Endodermal cell (in vitro differentiated cells): Measurements from ENCODE around the gene QPRT. TPM values are rescaled to one million over a fixed set of nuclear protein-coding genes. Genes with fewer than 3 reads are reported as not detected.
"Not testable (repeated sequence)": the region's sequence is repeated elsewhere in the genome, so short reads cannot be mapped to it uniquely, and the experiment has no call there.

Experiments used
- DNase-seq: peaks from one replicate; pipeline ENCODE4 v3.0.0-alpha.2; 2017
- H3K27ac ChIP-seq: 2 replicates; pipeline ENCODE4 v1.5.1; 2013; ENCODE audit warnings: mild to moderate bottlenecking, low read depth, low read length, moderate library complexity
- H3K27me3 ChIP-seq: 2 replicates; pipeline ENCODE4 v1.6.1; 2013; ENCODE audit warnings: mild to moderate bottlenecking, low read length, moderate library complexity; ENCODE audit not compliant: insufficient read depth, control insufficient read depth, poor library complexity, severe bottlenecking
- H3K36me3 ChIP-seq: 2 replicates; pipeline ENCODE4 v1.7.0; 2013; ENCODE audit warnings: mild to moderate bottlenecking, low read length, moderate library complexity; ENCODE audit not compliant: control insufficient read depth, insufficient read depth
- H3K4me1 ChIP-seq: one replicate; pipeline ENCODE4 v1.7.0; 2013; ENCODE audit warnings: low read length; ENCODE audit not compliant: control insufficient read depth, insufficient read depth
- H3K4me3 ChIP-seq: 2 replicates; pipeline ENCODE4 v1.5.1; 2013; ENCODE audit warnings: mild to moderate bottlenecking, low read length, moderate library complexity
- H3K9ac ChIP-seq: 2 replicates; pipeline ENCODE4 v1.6.1; 2013; ENCODE audit warnings: mild to moderate bottlenecking, low read length, moderate library complexity; ENCODE audit not compliant: poor library complexity, severe bottlenecking; ENCODE audit errors: extremely low read depth
- H3K9me3 ChIP-seq: 2 replicates; pipeline ENCODE4 v1.6.1; 2013; ENCODE audit warnings: mild to moderate bottlenecking, low read length, moderate library complexity; ENCODE audit not compliant: control insufficient read depth
- H3K27ac Mint-ChIP-seq: 2 replicates; pipeline ENCODE4 v1.8.0; 2020; ENCODE audit warnings: mixed read lengths
- H3K27me3 Mint-ChIP-seq: 2 replicates; pipeline ENCODE4 v1.8.0; 2021; ENCODE audit warnings: mild to moderate bottlenecking, mixed read lengths; ENCODE audit not compliant: insufficient read depth
- H3K36me3 Mint-ChIP-seq: 2 replicates; pipeline ENCODE4 v1.8.0; 2020; ENCODE audit warnings: low read depth, mixed read lengths
- H3K4me1 Mint-ChIP-seq: 2 replicates; pipeline ENCODE4 v1.8.0; 2020; ENCODE audit warnings: mixed read lengths
- H3K4me3 Mint-ChIP-seq: 2 replicates; pipeline ENCODE4 v1.8.0; 2020; ENCODE audit warnings: mild to moderate bottlenecking, moderate library complexity, mixed read lengths
- H3K9me3 Mint-ChIP-seq: 2 replicates; pipeline ENCODE4 v1.8.0; 2020; ENCODE audit warnings: mild to moderate bottlenecking, mixed read lengths
- CTCF ChIP-seq: fragments of 200-600 bp; sonication (generic); conservative IDR thresholded peaks from 2 replicates; pipeline ENCODE4 v1.5.0; 2021; ENCODE audit warnings: antibody characterized with exemption, mild to moderate bottlenecking
- WGBS, 2 experiments: methylation state at CpG; one replicate each; pipeline versions ENCODE4 v1.1.5 to v1.1.7; 2013; ENCODE audit warnings: missing lambda C conversion rate in 2 of 2, mixed read lengths in 1 of 2; ENCODE audit not compliant: insufficient coverage in 1 of 2, insufficient read length in 1 of 2; 5-methylcytosine and 5-hydroxymethylcytosine counted together
- total RNA-seq, 2 donors: library from RNA; stranded (reverse); fragmentation: NEBNext Ultra II Directional in 1 of 2; extraction: Animal tissue kit (Norgen Biotek cat#: 25700) in 1 of 2; gene quantifications; 2 replicates in 1 of 2; 3 replicates in 1 of 2; pipeline ENCODE4 v1.2.1, GENCODE V29; 2021

The QPRT gene
- total RNA-seq, 2 donors from 2014 or later = 92.3 to 109 TPM

- no peaks in the 10 kb centered on the region for H3K9me3 Mint-ChIP-seq
- no peak overlapping the region for H3K4me3 ChIP-seq
- H3K36me3 Mint-ChIP-seq = peaks cover 26% of the 10 kb centered on the region
- H3K9ac ChIP-seq = no peak overlapping the region
- H3K27me3 ChIP-seq = no peaks in the 10 kb centered on the region
- no peak overlapping the region for H3K4me3 Mint-ChIP-seq
- H3K27ac ChIP-seq = no peak overlapping the region
- no peaks in the 10 kb centered on the region for H3K27me3 Mint-ChIP-seq
- peaks cover 5% of the 10 kb centered on the region for H3K36me3 ChIP-seq
- no peaks in the 10 kb centered on the region for H3K9me3 ChIP-seq
- H3K4me1 Mint-ChIP-seq = peaks cover 20% of the 10 kb centered on the region
- 92 to 94% methylated on average over 5 of the region's 5 CpGs for WGBS, 2 experiments
- TF ChIP-seq CTCF = no peak
- DNase-seq = no peak
- H3K4me1 ChIP-seq = no peaks in the 10 kb centered on the region
- no peak overlapping the region for H3K27ac Mint-ChIP-seq
Measured at GRCh38 chr16:29737713-29738112, 58.7 kb downstream of the QPRT start.

GRCh38 chr16:29738514-29738913 lies 59.5 kb downstream of the QPRT start:
- no peak overlapping the region for H3K27ac ChIP-seq
- H3K4me3 ChIP-seq = no peak overlapping the region
- peaks cover 5% of the 10 kb centered on the region for H3K36me3 ChIP-seq
- no peak overlapping the region for H3K27ac Mint-ChIP-seq
- H3K9me3 ChIP-seq = no peaks in the 10 kb centered on the region
- H3K4me3 Mint-ChIP-seq = no peak overlapping the region
- no peak for TF ChIP-seq CTCF
- no peaks in the 10 kb centered on the region for H3K4me1 ChIP-seq
- DNase-seq = no peak
- H3K4me1 Mint-ChIP-seq = peaks cover 20% of the 10 kb centered on the region
- no peaks in the 10 kb centered on the region for H3K27me3 Mint-ChIP-seq
- H3K9me3 Mint-ChIP-seq = no peaks in the 10 kb centered on the region
- no peak overlapping the region for H3K9ac ChIP-seq
- no peaks in the 10 kb centered on the region for H3K27me3 ChIP-seq
- H3K36me3 Mint-ChIP-seq = peaks cover 21% of the 10 kb centered on the region
- 100% methylated on average over 1 to 2 of the region's 2 CpGs for WGBS, 2 experiments

GRCh38 chr16:29739927-29740629 lies 61.1 kb downstream of the QPRT start:
- not testable (repeated sequence) for H3K4me3 ChIP-seq, H3K4me1 ChIP-seq, H3K4me3 Mint-ChIP-seq, H3K9ac ChIP-seq, H3K27me3 ChIP-seq, H3K9me3 ChIP-seq, H3K27ac ChIP-seq, H3K36me3 ChIP-seq, H3K9me3 Mint-ChIP-seq, DNase-seq, H3K27me3 Mint-ChIP-seq
- 88 to 94% methylated on average over 5 of the region's 6 CpGs for WGBS, 2 experiments
- H3K36me3 Mint-ChIP-seq = peaks cover 12% of the 10 kb centered on the region
- peak overlapping the region; percentile 40 for H3K27ac Mint-ChIP-seq
- peaks cover 20% of the 10 kb centered on the region for H3K4me1 Mint-ChIP-seq

GRCh38 chr16:29740630-29741015 lies 61.6 kb downstream of the QPRT start:
- not testable (repeated sequence) for H3K9me3 Mint-ChIP-seq, H3K4me3 ChIP-seq, H3K4me1 ChIP-seq, H3K36me3 ChIP-seq, DNase-seq, H3K9ac ChIP-seq, H3K4me3 Mint-ChIP-seq, H3K9me3 ChIP-seq, H3K27me3 ChIP-seq, H3K27ac ChIP-seq, H3K27me3 Mint-ChIP-seq
- peak overlapping the region; percentile 40 for H3K27ac Mint-ChIP-seq
- WGBS, 2 experiments = 88 to 93% methylated on average over 11 of the region's 11 CpGs
- H3K36me3 Mint-ChIP-seq = peaks cover 12% of the 10 kb centered on the region
- peaks cover 20% of the 10 kb centered on the region for H3K4me1 Mint-ChIP-seq
